K562 (cell line): ENCODE data around the gene HAP1. TPM values are rescaled to one million over a fixed set of nuclear protein-coding genes. Genes with fewer than 3 reads are reported as not detected.
"Not testable (repeated sequence)": the region's sequence is repeated elsewhere in the genome, so short reads cannot be mapped to it uniquely, and the experiment has no call there.

Experiments
- ATAC-seq: fragments of 200-7000 bp; cut with Tn5 transposase; 3 replicates; pipeline ENCODE4 v1.9.1; 2020; ENCODE audit warnings: moderate library complexity
- BruUV-seq: library from RNA; stranded (reverse); fragments of 400-500 nt; replicated peaks from 2 replicates; lab custom pipeline; 2021; lab: Mats Ljungman, UMichigan
- CTCF ChIA-PET: fragments of 300-600 bp; formaldehyde crosslinking; extraction: SDS; loops from one replicate; lab custom pipeline; 2021; ENCODE audit warnings: low intra/inter-chr PET ratio; lab: Yijun Ruan, JAX
- POLR2A ChIA-PET: fragments of 300-600, 350-650 bp; sonication (Branson Sonifier 250); formaldehyde crosslinking; extraction: SDS; loops from one replicate; lab custom pipeline; 2021; ENCODE audit warnings: antibody characterized with exemption, inconsistent platforms; lab: Yijun Ruan, JAX
- DNase-seq, 4 experiments: peaks; one replicate each; pipeline versions ENCODE4 v3.0.0 to v3.0.0-alpha.2; 2011 to 2018; ENCODE audit warnings: low spot score in 3 of 4, mixed read lengths in 3 of 4; ENCODE audit errors: extremely low read depth in 1 of 4
- FAIRE-seq: peaks from 2 replicates; lab custom pipeline; 2011; peaks lifted over from hg19 to GRCh38; lab: Jason Lieb, UNC
- H2AFZ ChIP-seq: 2 replicates; pipeline ENCODE4 v1.6.0; 2011; ENCODE audit warnings: low read depth, low read length, control low read depth, inconsistent platforms
- H3K27ac ChIP-seq: fragments of 200-600 bp; 3 replicates; pipeline ENCODE4 v1.8.0; 2011; ENCODE audit warnings: low read depth, mild to moderate bottlenecking, control low read depth, inconsistent platforms, low read length, moderate library complexity, mixed read lengths; ENCODE audit errors: extremely low read depth
- H3K27me3 ChIP-seq, 2 experiments: fragments of 300-600 bp in 1 of 2; 2 replicates in 1 of 2; 3 replicates in 1 of 2; pipeline versions ENCODE4 v1.6.0 to v1.8.0; 2011; ENCODE audit warnings: inconsistent platforms in 2 of 2, low read length in 2 of 2, mild to moderate bottlenecking in 1 of 2, mixed read lengths in 1 of 2, moderate library complexity in 1 of 2; ENCODE audit not compliant: control insufficient read depth in 2 of 2, insufficient read depth in 2 of 2
- H3K36me3 ChIP-seq: fragments of 300-600 bp; 3 replicates; pipeline ENCODE4 v1.8.0; 2011; ENCODE audit warnings: mild to moderate bottlenecking, low read length, inconsistent platforms; ENCODE audit not compliant: control insufficient read depth, insufficient read depth
- H3K4me1 ChIP-seq, 2 experiments: fragments of 200-600 bp in 1 of 2; replicated peaks in 1 of 2; 2 replicates in 1 of 2; 3 replicates in 1 of 2; pipeline versions ENCODE4 v1.5.1 to v1.8.0; 2011; ENCODE audit warnings: inconsistent platforms in 2 of 2, low read length in 2 of 2, mild to moderate bottlenecking in 1 of 2, mixed read lengths in 1 of 2, moderate library complexity in 1 of 2; ENCODE audit not compliant: control insufficient read depth in 2 of 2, insufficient read depth in 2 of 2
- H3K4me2 ChIP-seq: 2 replicates; pipeline ENCODE4 v1.6.1; 2011; ENCODE audit warnings: low read length, control low read depth, inconsistent platforms, mixed read lengths; ENCODE audit not compliant: insufficient read depth
- H3K4me3 ChIP-seq: fragments of 200-600 bp; sonication (generic), shearing (Covaris generic); 2 replicates; pipeline ENCODE4 v1.5.1; 2016; ENCODE audit warnings: control low read depth, inconsistent platforms
- H3K79me2 ChIP-seq: fragments of 200-600 bp; 3 replicates; pipeline ENCODE4 v1.8.0; 2011; ENCODE audit warnings: low read length, inconsistent platforms; ENCODE audit not compliant: control insufficient read depth, insufficient read depth
- H3K9ac ChIP-seq, 2 experiments: 2 replicates each; pipeline versions ENCODE4 v1.6.0 to v1.6.1; 2011; ENCODE audit warnings: low read depth in 2 of 2, low read length in 2 of 2, control low read depth in 1 of 2, inconsistent platforms in 1 of 2, mild to moderate bottlenecking in 1 of 2, mixed read lengths in 1 of 2; ENCODE audit not compliant: insufficient read depth in 1 of 2
- H3K9me1 ChIP-seq: one replicate; pipeline ENCODE4 v1.6.0; 2011; ENCODE audit warnings: inconsistent platforms, mild to moderate bottlenecking, low read length, moderate library complexity; ENCODE audit not compliant: control insufficient read depth, insufficient read depth
- H3K9me3 ChIP-seq: replicated peaks from 2 replicates; pipeline ENCODE4 v1.5.1; 2011; ENCODE audit warnings: low read depth, low read length, inconsistent platforms; ENCODE audit not compliant: control insufficient read depth, insufficient read depth
- H4K20me1 ChIP-seq: replicated peaks from 2 replicates; pipeline ENCODE4 v1.6.1; 2011; ENCODE audit warnings: low read length, inconsistent platforms, mixed read lengths; ENCODE audit not compliant: control insufficient read depth, insufficient read depth
- BACH1 ChIP-seq: fragments of 200-800 bp; sonication (Bioruptor generic); IDR thresholded peaks from 2 replicates; pipeline ENCODE4 v1.6.1; 2016; ENCODE audit warnings: missing genetic modification characterization, missing compliant biosample characterization
- DMBX1 ChIP-seq: fragments of 250-450 bp; sonication (Bioruptor Pico); IDR thresholded peaks from 2 replicates; pipeline ENCODE4 v1.8.0; 2022; ENCODE audit warnings: inconsistent platforms, mild to moderate bottlenecking, moderate library complexity, borderline replicate concordance
- KLF6 ChIP-seq: fragments of 250-450 bp; sonication (Bioruptor Pico); IDR thresholded peaks from 2 replicates; pipeline ENCODE4 v1.4.0; 2020; ENCODE audit warnings: mild to moderate bottlenecking, moderate library complexity, borderline replicate concordance
- NR2C1 ChIP-seq, 2 experiments: fragments of 450-650 bp; IDR thresholded peaks; 2 replicates each; pipeline ENCODE4 v1.6.1; 2017; ENCODE audit warnings: mild to moderate bottlenecking in 2 of 2, antibody characterized with exemption in 1 of 2, inconsistent platforms in 1 of 2, missing compliant biosample characterization in 1 of 2, missing genetic modification characterization in 1 of 2
- PTTG1 ChIP-seq: fragments of 450-650 bp; IDR thresholded peaks from 2 replicates; pipeline ENCODE4 v1.6.1; 2016; ENCODE audit warnings: low read depth, mild to moderate bottlenecking, missing genetic modification characterization, missing compliant biosample characterization
- SMAD4 ChIP-seq: fragments of 250-450 bp; sonication (Bioruptor Pico); conservative IDR thresholded peaks from 2 replicates; pipeline ENCODE4 v1.8.0; 2021; ENCODE audit warnings: inconsistent platforms, mild to moderate bottlenecking, moderate library complexity
- ZNF384 ChIP-seq: IDR thresholded peaks from 2 replicates; pipeline ENCODE4 v1.6.1; 2012; ENCODE audit warnings: low read depth, low read length, improper control_type of control experiment
- ZNF583 ChIP-seq: fragments of 250-450 bp; sonication (Bioruptor Pico); IDR thresholded peaks from 2 replicates; pipeline ENCODE4 v1.4.0; 2020
- ZNF589 ChIP-seq: fragments of 200-800 bp; sonication (Bioruptor generic); IDR thresholded peaks from 2 replicates; pipeline ENCODE4 v1.6.1; 2016; ENCODE audit warnings: low read depth, missing genetic modification characterization, missing compliant biosample characterization
- ZNF79 ChIP-seq: fragments of 250-450 bp; sonication (Bioruptor Pico); IDR thresholded peaks from 2 replicates; pipeline ENCODE4 v1.4.0; 2020; ENCODE audit warnings: low read depth, mild to moderate bottlenecking, moderate library complexity
- WGBS: fragments of 100-300 bp; shearing (Covaris generic); methylation state at CpG from one replicate; pipeline ENCODE4 v1.1.6; 2016; ENCODE audit warnings: low coverage, mixed read lengths; ENCODE audit not compliant: insufficient coverage; ENCODE audit errors: missing lambda C conversion rate; 5-methylcytosine and 5-hydroxymethylcytosine counted together
- in situ Hi-C: fragments of 300-500 bp; cut with MboI; formaldehyde crosslinking; loops from 4 replicates; pipeline ENCODE4 v1.15.0; 2018; ENCODE audit warnings: inconsistent platforms, mixed read lengths
- intact Hi-C: fragments of 100-400 bp; cut with micrococcal nuclease; formaldehyde crosslinking; loops from 2 replicates; pipeline ENCODE4 v1.14.2; 2022
- polyA plus RNA-seq, 8 experiments: library from polyadenylated mRNA; depleted of rRNA in 4 of 8; stranded (reverse) in 5 of 8; unstranded in 3 of 8; fragments of >200 nt; fragmentation: Nextera tagmentation in 2 of 8; fragmentation: Illumina TruSeq in 1 of 8; extraction: Ambion mirVana in 2 of 8; extraction: Trizol in 1 of 8; gene quantifications; 2 replicates each; pipeline versions ENCODE4 v1.2.1 to v1.2.3, GENCODE V29; 2011 to 2014; ENCODE audit warnings: inconsistent platforms in 1 of 8, missing spikeins in 1 of 8
- total RNA-seq, 7 experiments: library from RNA; depleted of rRNA in 6 of 7; stranded (reverse); fragments of >200 nt in 6 of 7; fragmentation: Illumina TruSeq in 2 of 7; extraction: Trizol in 2 of 7; gene quantifications; 2 replicates each; pipeline versions ENCODE4 v1.2.1 to v1.2.3, GENCODE V29; 2011 to 2021; ENCODE audit warnings: low replicate concordance in 1 of 7
- TF ChIP-seq, protein P1 (sequence below): fragments of 250-450 bp; sonication (Bioruptor Pico); IDR thresholded peaks from 2 replicates; pipeline ENCODE4 v1.4.0; 2020
- TF ChIP-seq, protein P2 (sequence below): fragments of 200-800 bp; sonication (Bioruptor generic); IDR thresholded peaks from 2 replicates; pipeline ENCODE4 v1.6.1; 2017; ENCODE audit warnings: missing genetic modification characterization, missing compliant biosample characterization

Gene HAP1
- total and polyA plus RNA-seq, 9 of the 15 experiments (the other 6 are each of a cell fraction or from before 2014, with no cell fraction given), result under 0.01 to 0.09 (median 0.04) TPM; not detected in 6

DNA sequence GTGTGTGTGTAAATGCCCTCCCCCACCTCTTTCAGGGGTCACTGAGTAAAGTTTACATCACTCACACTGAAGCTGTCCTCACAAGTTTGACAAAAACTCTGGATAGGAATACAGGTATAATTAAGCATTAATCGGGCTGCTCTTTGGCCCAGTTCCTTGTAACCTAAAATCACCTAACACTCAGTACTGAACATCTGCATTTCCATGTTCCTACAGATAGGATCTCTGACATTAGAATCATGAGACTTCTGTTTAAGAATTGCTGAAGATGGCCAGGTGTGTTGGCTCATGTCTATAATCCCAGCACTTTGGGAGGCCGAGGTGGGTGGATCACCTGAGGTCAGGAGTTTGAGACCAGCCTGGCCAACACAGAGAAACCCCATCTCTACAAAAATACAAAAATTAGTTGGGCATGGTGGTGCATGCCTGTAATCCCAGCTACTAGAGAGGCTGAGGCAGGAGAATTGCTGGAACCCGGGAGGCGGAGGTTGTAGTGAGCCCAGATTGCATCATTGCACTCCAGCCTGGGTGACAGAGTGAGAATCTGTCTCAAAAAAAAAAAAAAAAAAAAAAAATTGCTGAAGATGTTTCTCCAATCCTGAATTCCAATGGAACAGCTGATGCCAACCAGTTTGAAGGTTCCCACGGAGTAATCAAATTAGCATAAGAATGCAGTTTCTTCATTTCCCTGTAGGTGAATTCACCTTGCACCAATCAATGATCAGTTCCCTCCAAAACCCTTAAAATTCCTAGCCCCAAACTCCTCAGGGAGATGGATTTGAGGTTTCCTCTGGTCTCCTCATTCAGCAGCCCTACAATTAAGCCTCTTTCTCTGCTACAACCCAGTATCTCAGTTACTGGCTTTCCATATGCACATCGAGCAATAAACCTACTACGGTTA, 59.0 kb downstream of the HAP1 start:
- 71% methylated on average over 7 of the region's 7 CpGs for WGBS
- DNase-seq; H3K4me3 ChIP-seq; intact Hi-C loops; BruUV-seq; CTCF ChIA-PET; H3K9me3 ChIP-seq; H3K9ac ChIP-seq; FAIRE-seq; H3K79me2 ChIP-seq; H3K4me2 ChIP-seq; H3K9me1 ChIP-seq; in situ Hi-C loops; ATAC-seq; H4K20me1 ChIP-seq; H3K36me3 ChIP-seq; H3K27me3 ChIP-seq; TF ChIP-seq NR2C1 (IDR thresholded peaks at IDR 0.05): not testable (repeated sequence)
- Histone ChIP-seq H3K27ac (peak overlapping the region; percentile 38; the same call in 1 of the 3 replicates), H2AFZ (peak overlapping the region; percentile 8), H3K4me1 (peaks cover 16 to 40% of the 10 kb centered on the region in 2 experiments)
- POLR2A ChIA-PET, result interaction anchor here (1.0 to 9.1 kb wide), 4 partner anchors 8 to 27 kb away, joined by 4 to 406 read pairs (median 6); partner anchors contain the start of gene EIF1
- TF ChIP-seq DMBX1 (CRISPR knock-in tag) (0 out of 2 replicates have a peak, but pooled peaks have one; percentile 12), KLF6 (CRISPR knock-in tag) (0 out of 2 replicates have a peak, but pooled peaks have one; percentile 41), BACH1 (0 out of 2 replicates have a peak, but pooled peaks have one; percentile 27), NR2C1 (tag; IDR thresholded peaks at IDR 0.05) (peak; percentile 45; the same call in 1 of the 2 replicates), ZNF589 (CRISPR knock-in tag) (peak; percentile 46), ZNF384 (peak; percentile 21; the same call in 1 of the 2 replicates), ZNF583 (peak; percentile 30; the same call in 1 of the 2 replicates), PTTG1 (tag) (peak; percentile 45; the same call in 1 of the 2 replicates), SMAD4 (CRISPR knock-in tag) (0 out of 2 replicates have a peak, but pooled peaks have one; percentile 52), ZNF79 (CRISPR knock-in tag) (peak; percentile 59; the same call in 1 of the 2 replicates)
- TF ChIP-seq, protein P1, sequence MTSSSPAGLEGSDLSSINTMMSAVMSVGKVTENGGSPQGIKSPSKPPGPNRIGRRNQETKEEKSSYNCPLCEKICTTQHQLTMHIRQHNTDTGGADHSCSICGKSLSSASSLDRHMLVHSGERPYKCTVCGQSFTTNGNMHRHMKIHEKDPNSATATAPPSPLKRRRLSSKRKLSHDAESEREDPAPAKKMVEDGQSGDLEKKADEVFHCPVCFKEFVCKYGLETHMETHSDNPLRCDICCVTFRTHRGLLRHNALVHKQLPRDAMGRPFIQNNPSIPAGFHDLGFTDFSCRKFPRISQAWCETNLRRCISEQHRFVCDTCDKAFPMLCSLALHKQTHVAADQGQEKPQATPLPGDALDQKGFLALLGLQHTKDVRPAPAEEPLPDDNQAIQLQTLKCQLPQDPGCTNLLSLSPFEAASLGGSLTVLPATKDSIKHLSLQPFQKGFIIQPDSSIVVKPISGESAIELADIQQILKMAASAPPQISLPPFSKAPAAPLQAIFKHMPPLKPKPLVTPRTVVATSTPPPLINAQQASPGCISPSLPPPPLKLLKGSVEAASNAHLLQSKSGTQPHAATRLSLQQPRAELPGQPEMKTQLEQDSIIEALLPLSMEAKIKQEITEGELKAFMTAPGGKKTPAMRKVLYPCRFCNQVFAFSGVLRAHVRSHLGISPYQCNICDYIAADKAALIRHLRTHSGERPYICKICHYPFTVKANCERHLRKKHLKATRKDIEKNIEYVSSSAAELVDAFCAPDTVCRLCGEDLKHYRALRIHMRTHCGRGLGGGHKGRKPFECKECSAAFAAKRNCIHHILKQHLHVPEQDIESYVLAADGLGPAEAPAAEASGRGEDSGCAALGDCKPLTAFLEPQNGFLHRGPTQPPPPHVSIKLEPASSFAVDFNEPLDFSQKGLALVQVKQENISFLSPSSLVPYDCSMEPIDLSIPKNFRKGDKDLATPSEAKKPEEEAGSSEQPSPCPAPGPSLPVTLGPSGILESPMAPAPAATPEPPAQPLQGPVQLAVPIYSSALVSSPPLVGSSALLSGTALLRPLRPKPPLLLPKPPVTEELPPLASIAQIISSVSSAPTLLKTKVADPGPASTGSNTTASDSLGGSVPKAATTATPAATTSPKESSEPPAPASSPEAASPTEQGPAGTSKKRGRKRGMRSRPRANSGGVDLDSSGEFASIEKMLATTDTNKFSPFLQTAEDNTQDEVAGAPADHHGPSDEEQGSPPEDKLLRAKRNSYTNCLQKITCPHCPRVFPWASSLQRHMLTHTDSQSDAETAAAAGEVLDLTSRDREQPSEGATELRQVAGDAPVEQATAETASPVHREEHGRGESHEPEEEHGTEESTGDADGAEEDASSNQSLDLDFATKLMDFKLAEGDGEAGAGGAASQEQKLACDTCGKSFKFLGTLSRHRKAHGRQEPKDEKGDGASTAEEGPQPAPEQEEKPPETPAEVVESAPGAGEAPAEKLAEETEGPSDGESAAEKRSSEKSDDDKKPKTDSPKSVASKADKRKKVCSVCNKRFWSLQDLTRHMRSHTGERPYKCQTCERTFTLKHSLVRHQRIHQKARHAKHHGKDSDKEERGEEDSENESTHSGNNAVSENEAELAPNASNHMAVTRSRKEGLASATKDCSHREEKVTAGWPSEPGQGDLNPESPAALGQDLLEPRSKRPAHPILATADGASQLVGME (CRISPR knock-in tag), result 0 out of 2 replicates have a peak, but pooled peaks have one; percentile 55
- TF ChIP-seq, protein P2, sequence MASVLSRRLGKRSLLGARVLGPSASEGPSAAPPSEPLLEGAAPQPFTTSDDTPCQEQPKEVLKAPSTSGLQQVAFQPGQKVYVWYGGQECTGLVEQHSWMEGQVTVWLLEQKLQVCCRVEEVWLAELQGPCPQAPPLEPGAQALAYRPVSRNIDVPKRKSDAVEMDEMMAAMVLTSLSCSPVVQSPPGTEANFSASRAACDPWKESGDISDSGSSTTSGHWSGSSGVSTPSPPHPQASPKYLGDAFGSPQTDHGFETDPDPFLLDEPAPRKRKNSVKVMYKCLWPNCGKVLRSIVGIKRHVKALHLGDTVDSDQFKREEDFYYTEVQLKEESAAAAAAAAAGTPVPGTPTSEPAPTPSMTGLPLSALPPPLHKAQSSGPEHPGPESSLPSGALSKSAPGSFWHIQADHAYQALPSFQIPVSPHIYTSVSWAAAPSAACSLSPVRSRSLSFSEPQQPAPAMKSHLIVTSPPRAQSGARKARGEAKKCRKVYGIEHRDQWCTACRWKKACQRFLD (CRISPR knock-in tag), result 0 out of 2 replicates have a peak, but pooled peaks have one; percentile 34
